ENCODE data around the gene VIM.

GRCh38 chr10:17222329-17222728 is 5.7 kb upstream of the VIM start:
- TF ChIP-seq CTCF (IDR thresholded peaks at IDR 0.05; ENCODE audit: poor library complexity), result no peak
- no peak for TF ChIP-seq EZH2phosphoT487 (IDR thresholded peaks at IDR 0.05; ENCODE audit: low read depth, severe bottlenecking, unreplicated experiment)
